PC-9 (cell line): Measurements from ENCODE around the gene GNL3. TPM values are rescaled to one million over a fixed set of nuclear protein-coding genes. Genes with fewer than 3 reads are reported as not detected.
A peak's percentile ranks its signal among the peaks of the same experiment; 100 is the strongest.

Experiments
- BruUV-seq: library from RNA; stranded (reverse); fragments of 400-500 nt; replicated peaks from 2 replicates; lab custom pipeline; 2021; lab: Mats Ljungman, UMichigan
- CTCF ChIA-PET: fragments of 300-600 bp; sonication (Branson Sonifier 250); formaldehyde crosslinking; loops from one replicate; lab custom pipeline; 2022; ENCODE audit warnings: antibody characterized with exemption; lab: Charles Lee
- POLR2A ChIA-PET: fragments of 300-600 bp; sonication (Branson Sonifier 250); formaldehyde crosslinking; loops from one replicate; lab custom pipeline; 2022; ENCODE audit warnings: antibody characterized with exemption; ENCODE audit not compliant: unreplicated experiment; lab: Charles Lee
- DNase-seq, 2 experiments: peaks; one replicate each; pipeline versions ENCODE4 v3.0.0 to v3.0.0-alpha.2; 2015 to 2022; ENCODE audit warnings: mixed read lengths in 1 of 2
- H2AFZ ChIP-seq: fragments of 200-600 bp; sonication (generic); 2 replicates; pipeline ENCODE4 v1.8.1; 2017; ENCODE audit warnings: antibody characterized with exemption
- H3F3A ChIP-seq: fragments of 200-600 bp; sonication (generic); 2 replicates; pipeline ENCODE4 v1.8.1; 2017; ENCODE audit warnings: antibody characterized with exemption, mild to moderate bottlenecking, low read depth; ENCODE audit not compliant: insufficient read depth
- H3K27ac ChIP-seq: fragments of 200-600 bp; sonication (generic); 2 replicates; pipeline ENCODE4 v1.6.1; 2016; ENCODE audit warnings: mixed run types
- H3K27me3 ChIP-seq: fragments of 200-600 bp; sonication (generic); 2 replicates; pipeline ENCODE4 v1.6.1; 2016; ENCODE audit warnings: low read depth, mixed run types; ENCODE audit not compliant: insufficient read depth
- H3K36me3 ChIP-seq: fragments of 200-600 bp; sonication (generic); 2 replicates; pipeline ENCODE4 v1.6.1; 2016; ENCODE audit warnings: low read depth, mixed run types
- H3K4me1 ChIP-seq: fragments of 200-600 bp; sonication (generic); replicated peaks from 2 replicates; pipeline ENCODE4 v1.6.1; 2016; ENCODE audit warnings: mixed run types; ENCODE audit not compliant: insufficient read depth
- H3K4me2 ChIP-seq: fragments of 200-600 bp; sonication (generic); 2 replicates; pipeline ENCODE4 v1.6.1; 2017; ENCODE audit warnings: mixed run types
- H3K4me3 ChIP-seq: fragments of 200-600 bp; sonication (generic); 2 replicates; pipeline ENCODE4 v1.6.1; 2016; ENCODE audit warnings: mixed run types
- H3K79me2 ChIP-seq: fragments of 200-600 bp; sonication (generic); 2 replicates; pipeline ENCODE4 v1.6.1; 2017; ENCODE audit warnings: low read depth, mixed run types
- H3K9me2 ChIP-seq: fragments of 200-600 bp; sonication (generic); 2 replicates; pipeline ENCODE4 v1.8.1; 2017; ENCODE audit warnings: mild to moderate bottlenecking; ENCODE audit not compliant: insufficient read depth
- H3K9me3 ChIP-seq: fragments of 200-600 bp; sonication (generic); 2 replicates; pipeline ENCODE4 v1.8.1; 2016; ENCODE audit warnings: low read depth; ENCODE audit not compliant: insufficient read depth
- H4K20me1 ChIP-seq: fragments of 200-600 bp; sonication (generic); 2 replicates; pipeline ENCODE4 v1.8.1; 2017; ENCODE audit not compliant: insufficient read depth
- CTCF ChIP-seq: fragments of 200-600 bp; sonication (generic); conservative IDR thresholded peaks from 2 replicates; pipeline ENCODE4 v1.6.1; 2017; ENCODE audit warnings: mixed run types, antibody characterized with exemption, mild to moderate bottlenecking, moderate library complexity
- EZH2 ChIP-seq: fragments of 200-600 bp; sonication (generic); IDR thresholded peaks from 2 replicates; pipeline ENCODE4 v1.8.0; 2017; ENCODE audit warnings: antibody characterized with exemption, low read depth
- intact Hi-C: fragments of 100-400 bp; cut with micrococcal nuclease; formaldehyde crosslinking; loops from one replicate; pipeline ENCODE4 v1.10.0; 2022; ENCODE audit not compliant: unreplicated experiment
- total RNA-seq: library from RNA; stranded (reverse); gene quantifications from 2 replicates; pipeline ENCODE4 v1.2.3, GENCODE V29; 2021

The GNL3 gene
- total RNA-seq, 1 experiment from 2014 or later = 82.3 TPM

GRCh38 chr3:52649461-52650210 lies 36.2 kb upstream of the GNL3 start:
- Histone ChIP-seq H4K20me1 (no peaks in the 10 kb centered on the region), H2AFZ (no peak overlapping the region), H3K4me2 (no peak overlapping the region), H3K36me3 (no peaks in the 10 kb centered on the region), H3K4me1 (no peaks in the 10 kb centered on the region), H3K9me2 (no peaks in the 10 kb centered on the region), H3K27me3 (no peaks in the 10 kb centered on the region), H3K9me3 (no peaks in the 10 kb centered on the region), H3K79me2 (no peaks in the 10 kb centered on the region), H3K4me3 (no peak overlapping the region), H3F3A (peaks cover 5% of the 10 kb centered on the region; the same call in 1 of the 2 replicates), H3K27ac (no peak overlapping the region)
- TF ChIP-seq CTCF (no peak), EZH2 (no peak)
- intact Hi-C loops = no loop called here
- ChIA-PET CTCF (no interaction called here), POLR2A (no interaction called here)
- no peak for DNase-seq
- no TSS peak for BruUV-seq

GRCh38 chr3:52650439-52650838 lies 35.4 kb upstream of the GNL3 start:
- H3F3A ChIP-seq = peaks cover 5% of the 10 kb centered on the region; the same call in 1 of the 2 replicates
- H3K79me2 ChIP-seq = no peaks in the 10 kb centered on the region
- no peaks in the 10 kb centered on the region for H3K9me2 ChIP-seq
- 0 out of 2 replicates have a peak overlapping the region, but pooled peaks have one; percentile 9 for H3K27ac ChIP-seq
- H3K4me1 ChIP-seq = no peaks in the 10 kb centered on the region
- CTCF ChIA-PET = no interaction called here
- BruUV-seq = no TSS peak
- H3K36me3 ChIP-seq = no peaks in the 10 kb centered on the region
- POLR2A ChIA-PET = interaction anchor here (0.6 kb wide), 2 partner anchors 89 to 114 kb away, joined by 3 to 4 read pairs; partner anchors contain the start of gene UQCC5
- H2AFZ ChIP-seq = no peak overlapping the region
- no peaks in the 10 kb centered on the region for H3K9me3 ChIP-seq
- DNase-seq = no peak
- TF ChIP-seq EZH2 (no peak), CTCF (no peak)
- no peaks in the 10 kb centered on the region for H4K20me1 ChIP-seq
- H3K4me3 ChIP-seq = no peak overlapping the region
- intact Hi-C loops = no loop called here
- H3K27me3 ChIP-seq = no peaks in the 10 kb centered on the region
- H3K4me2 ChIP-seq = no peak overlapping the region

- Histone ChIP-seq H2AFZ (no peak overlapping the region), H3K27me3 (no peaks in the 10 kb centered on the region), H4K20me1 (no peaks in the 10 kb centered on the region), H3K9me3 (no peaks in the 10 kb centered on the region), H3F3A (peaks cover 5% of the 10 kb centered on the region; the same call in 1 of the 2 replicates), H3K27ac (no peak overlapping the region), H3K36me3 (no peaks in the 10 kb centered on the region), H3K4me2 (no peak overlapping the region), H3K79me2 (no peaks in the 10 kb centered on the region), H3K4me1 (no peaks in the 10 kb centered on the region), H3K4me3 (no peak overlapping the region), H3K9me2 (no peaks in the 10 kb centered on the region)
- ChIA-PET CTCF (no interaction called here), POLR2A (no interaction called here)
- no TSS peak for BruUV-seq
- DNase-seq = no peak
- intact Hi-C loops = no loop called here
- TF ChIP-seq EZH2 (no peak), CTCF (no peak)
Measured at GRCh38 chr3:52651592-52651991, 34.2 kb upstream of the GNL3 start.
